GM06990 (cell line): ENCODE data around the gene NLRP13.
"Not testable (repeated sequence)": the region's sequence is repeated elsewhere in the genome, so short reads cannot be mapped to it uniquely, and the experiment has no call there.

Experiments
- DNase-seq: peaks from one replicate; pipeline ENCODE4 v3.0.0-alpha.2; 2011; ENCODE audit not compliant: insufficient read length; ENCODE audit errors: extremely low read depth
- H3K27me3 ChIP-seq: replicated peaks from 2 replicates; pipeline ENCODE4 v1.6.0; 2011; ENCODE audit warnings: low read length; ENCODE audit not compliant: control insufficient read depth, insufficient read depth
- H3K36me3 ChIP-seq: 2 replicates; pipeline ENCODE4 v1.5.1; 2011; ENCODE audit warnings: low read length; ENCODE audit not compliant: control insufficient read depth, insufficient read depth
- H3K4me3 ChIP-seq: replicated peaks from 2 replicates; pipeline ENCODE4 v1.5.1; 2011; ENCODE audit warnings: low read depth, mild to moderate bottlenecking, control low read depth, low read length
- CTCF ChIP-seq: IDR thresholded peaks from 2 replicates; pipeline ENCODE4 v1.5.1; 2011; ENCODE audit warnings: low read length, control low read depth, mild to moderate bottlenecking, inconsistent platforms; ENCODE audit not compliant: insufficient read depth, poor library complexity, severe bottlenecking

Gene NLRP13

GRCh38 chr19:55958356-55958755 lies 26.2 kb upstream of the NLRP13 start:
- no peak for DNase-seq
- Histone ChIP-seq H3K4me3 (no peak overlapping the region), H3K36me3 (no peaks in the 10 kb centered on the region), H3K27me3 (no peaks in the 10 kb centered on the region)
- TF ChIP-seq CTCF, result no peak

- TF ChIP-seq CTCF, result no peak
Measured at GRCh38 chr19:55956431-55956830, 24.3 kb upstream of the NLRP13 start.

GRCh38 chr19:55950566-55950965 lies 18.4 kb upstream of the NLRP13 start:
- not testable (repeated sequence) for H3K4me3 ChIP-seq, H3K27me3 ChIP-seq, DNase-seq, H3K36me3 ChIP-seq

More at GRCh38 chr19:55956431-55956830, 24.3 kb upstream of the NLRP13 start:
- no peak overlapping the region for H3K4me3 ChIP-seq
- H3K36me3 ChIP-seq, result no peaks in the 10 kb centered on the region
- DNase-seq, result no peak
- H3K27me3 ChIP-seq, result no peaks in the 10 kb centered on the region

- TF ChIP-seq CTCF, result no peak
- no peaks in the 10 kb centered on the region for H3K27me3 ChIP-seq
- DNase-seq, result no peak
- no peaks in the 10 kb centered on the region for H3K36me3 ChIP-seq
- no peak within 1 kb of the TSS for H3K4me3 ChIP-seq
Measured at GRCh38 chr19:55947532-55947931, 15.4 kb upstream of the NLRP13 start, which contains the start of gene NLRP8. NLRP8 (plus strand) TSS chr19:55947832.

GRCh38 chr19:55940306-55940705 lies 8.2 kb upstream of the NLRP13 start:
- Histone ChIP-seq H3K27me3 (no peaks in the 10 kb centered on the region), H3K4me3 (no peak overlapping the region), H3K36me3 (no peaks in the 10 kb centered on the region)
- DNase-seq, result no peak
- no peak for TF ChIP-seq CTCF

GRCh38 chr19:55939206-55939605 lies 7.1 kb upstream of the NLRP13 start:
- DNase-seq, result no peak
- H3K27me3 ChIP-seq, result no peaks in the 10 kb centered on the region
- no peak for TF ChIP-seq CTCF
- no peak overlapping the region for H3K4me3 ChIP-seq
- H3K36me3 ChIP-seq, result no peaks in the 10 kb centered on the region
